GM23338 (cell line): ENCODE results near the gene TNIP1. TPM values are rescaled to one million over a fixed set of nuclear protein-coding genes. Genes with fewer than 3 reads are reported as not detected.

Experiments
- ATAC-seq: fragments of 200-7000 bp; cut with Tn5 transposase; 3 replicates; pipeline ENCODE4 v1.9.1; 2020
- DNase-seq: peaks from one replicate; pipeline ENCODE4 v3.0.0-alpha.2; 2015; ENCODE audit warnings: low spot score
- H2AFZ ChIP-seq: fragments of 200-600 bp; sonication (generic); 2 replicates; pipeline ENCODE4 v1.8.0; 2016; ENCODE audit warnings: antibody characterized with exemption, mild to moderate bottlenecking, moderate library complexity
- H3F3A ChIP-seq: fragments of 200-600 bp; sonication (generic); replicated peaks from 2 replicates; pipeline ENCODE4 v1.8.0; 2017; ENCODE audit warnings: antibody characterized with exemption, mixed run types, low read depth
- H3K27ac ChIP-seq: fragments of 200-600 bp; sonication (generic); 2 replicates; pipeline ENCODE4 v1.6.1; 2016; ENCODE audit warnings: low read depth
- H3K27me3 ChIP-seq: fragments of 200-600 bp; sonication (generic); 2 replicates; pipeline ENCODE4 v1.8.0; 2016; ENCODE audit warnings: mild to moderate bottlenecking, mixed run types, moderate library complexity; ENCODE audit not compliant: insufficient read depth
- H3K36me3 ChIP-seq: fragments of 200-600 bp; sonication (generic); 2 replicates; pipeline ENCODE4 v1.8.0; 2016; ENCODE audit warnings: mild to moderate bottlenecking; ENCODE audit not compliant: insufficient read depth
- H3K4me1 ChIP-seq: fragments of 200-600 bp; sonication (generic); 2 replicates; pipeline ENCODE4 v1.8.0; 2016; ENCODE audit warnings: mild to moderate bottlenecking, moderate library complexity; ENCODE audit not compliant: insufficient read depth
- H3K4me2 ChIP-seq: fragments of 200-600 bp; sonication (generic); 2 replicates; pipeline ENCODE4 v1.7.1; 2017; ENCODE audit warnings: mixed run types
- H3K4me3 ChIP-seq: fragments of 200-600 bp; sonication (generic); 2 replicates; pipeline ENCODE4 v1.6.1; 2016; ENCODE audit warnings: mixed run types
- H3K79me2 ChIP-seq: fragments of 200-600 bp; sonication (generic); replicated peaks from 2 replicates; pipeline ENCODE4 v1.8.0; 2017; ENCODE audit warnings: mild to moderate bottlenecking; ENCODE audit not compliant: insufficient read depth
- H3K9me2 ChIP-seq: fragments of 200-600 bp; sonication (generic); 2 replicates; pipeline ENCODE4 v1.8.0; 2017; ENCODE audit not compliant: insufficient read depth
- H4K20me1 ChIP-seq: fragments of 200-600 bp; sonication (generic); replicated peaks from 2 replicates; pipeline ENCODE4 v1.8.0; 2017; ENCODE audit warnings: mild to moderate bottlenecking; ENCODE audit not compliant: insufficient read depth
- H3K27ac Mint-ChIP-seq: 2 replicates; pipeline ENCODE4 v1.8.0; 2020; ENCODE audit warnings: inconsistent platforms, mild to moderate bottlenecking, moderate library complexity, mixed read lengths
- H3K27me3 Mint-ChIP-seq: 3 replicates; pipeline ENCODE4 v1.8.0; 2022; ENCODE audit warnings: low read depth, mild to moderate bottlenecking, moderate library complexity, mixed read lengths, inconsistent platforms; ENCODE audit not compliant: insufficient read depth, poor library complexity
- H3K36me3 Mint-ChIP-seq: 3 replicates; pipeline ENCODE4 v1.8.0; 2021; ENCODE audit warnings: low read depth, mild to moderate bottlenecking, inconsistent platforms, moderate library complexity, mixed read lengths
- H3K4me1 Mint-ChIP-seq: 3 replicates; pipeline ENCODE4 v1.8.0; 2020; ENCODE audit warnings: mild to moderate bottlenecking, inconsistent platforms, mixed read lengths
- H3K4me3 Mint-ChIP-seq: 3 replicates; pipeline ENCODE4 v1.8.0; 2021; ENCODE audit warnings: moderate library complexity, mild to moderate bottlenecking, inconsistent platforms, mixed read lengths
- H3K9me3 Mint-ChIP-seq: 3 replicates; pipeline ENCODE4 v1.8.0; 2020; ENCODE audit warnings: moderate library complexity, mild to moderate bottlenecking, inconsistent platforms, mixed read lengths
- CREB1 ChIP-seq: fragments of 250-450 bp; sonication (Bioruptor Pico); IDR thresholded peaks from 2 replicates; pipeline ENCODE4 v1.5.0; 2020; ENCODE audit warnings: low read depth, mild to moderate bottlenecking, moderate library complexity
- EZH2 ChIP-seq: fragments of 200-600 bp; sonication (generic); IDR thresholded peaks from one replicate; pipeline ENCODE4 v1.8.0; 2017; ENCODE audit warnings: antibody characterized with exemption, mild to moderate bottlenecking, low read depth; ENCODE audit not compliant: unreplicated experiment
- EZH2phosphoT487 ChIP-seq: fragments of 200-600 bp; sonication (generic); IDR thresholded peaks from one replicate; pipeline ENCODE4 v1.8.1; 2018; ENCODE audit warnings: antibody characterized with exemption; ENCODE audit not compliant: unreplicated experiment
- JUNB ChIP-seq: IDR thresholded peaks from one replicate; pipeline ENCODE4 v1.6.1; 2016; ENCODE audit warnings: antibody characterized with exemption; ENCODE audit not compliant: unreplicated experiment
- POLR2AphosphoS5 ChIP-seq: IDR thresholded peaks from 2 replicates; pipeline ENCODE4 v1.6.1; 2016; ENCODE audit warnings: antibody characterized with exemption, low read depth
- STAT1 ChIP-seq: IDR thresholded peaks from one replicate; pipeline ENCODE4 v1.6.1; 2016; ENCODE audit warnings: antibody characterized with exemption; ENCODE audit not compliant: unreplicated experiment
- ZNF114 ChIP-seq: fragments of 250-450 bp; sonication (Bioruptor Pico); IDR thresholded peaks from 2 replicates; pipeline ENCODE4 v1.5.0; 2020; ENCODE audit warnings: mild to moderate bottlenecking, moderate library complexity
- ZNF331 ChIP-seq: fragments of 250-450 bp; sonication (Bioruptor Pico); IDR thresholded peaks from 2 replicates; pipeline ENCODE4 v1.5.0; 2020; ENCODE audit warnings: low read depth, mild to moderate bottlenecking, moderate library complexity
- polyA plus RNA-seq: library from polyadenylated mRNA; unstranded; fragments of >200 nt; fragmentation: Nextera tagmentation; extraction: Ambion mirVana; gene quantifications from 2 replicates; pipeline ENCODE4 v1.2.1, GENCODE V29; 2016
- total RNA-seq: library from RNA; depleted of rRNA; stranded (reverse); fragments of >200 nt; shearing (Covaris generic); gene quantifications from 2 replicates; pipeline ENCODE4 v1.2.3, GENCODE V29; 2014
- TF ChIP-seq, protein P1 (sequence below), 2 experiments: fragments of 200-600 bp in 1 of 2; sonication (generic) in 1 of 2; conservative IDR thresholded peaks; 2 replicates each; pipeline versions ENCODE4 v1.5.1 to v1.6.1; 2016 to 2017; ENCODE audit warnings: antibody characterized with exemption in 2 of 2, low read depth in 2 of 2, mild to moderate bottlenecking in 2 of 2, moderate library complexity in 1 of 2
- TF ChIP-seq, protein P2 (sequence below): fragments of 250-450 bp; sonication (Bioruptor Pico); IDR thresholded peaks from 2 replicates; pipeline ENCODE4 v1.5.0; 2020; ENCODE audit warnings: mild to moderate bottlenecking, moderate library complexity
- TF ChIP-seq, protein P3 (sequence below): IDR thresholded peaks from 2 replicates; pipeline ENCODE4 v1.6.1; 2016; ENCODE audit warnings: antibody characterized with exemption

Gene TNIP1
- total and polyA plus RNA-seq, 2 experiments from 2014 or later = 10.3 to 29.6 TPM

DNA sequence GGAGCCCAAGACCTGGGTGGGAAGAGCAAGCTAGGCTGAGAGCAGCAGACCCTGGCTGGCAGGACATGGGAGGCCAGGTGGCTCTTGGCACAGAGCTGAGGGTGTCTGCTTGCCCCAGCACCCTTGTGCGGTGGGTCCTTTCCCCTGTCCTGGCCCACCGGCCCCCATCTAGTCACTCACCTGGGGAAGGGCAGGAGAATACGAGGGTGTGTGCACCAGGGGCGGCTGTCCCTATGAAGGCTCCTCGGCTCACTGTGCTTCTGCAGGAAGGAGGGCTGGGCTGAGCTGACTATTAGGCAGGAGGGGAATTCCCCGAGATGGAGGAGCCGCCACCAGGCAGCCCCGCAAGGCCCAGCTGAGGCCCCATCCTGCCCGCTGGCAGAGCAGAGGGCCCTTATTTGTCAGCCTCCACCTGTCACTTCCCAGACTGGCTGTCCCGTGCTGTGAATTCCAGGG is 6.1 kb upstream of the TNIP1 start:
- no peak overlapping the region for H3K27ac ChIP-seq
- H3K4me1 Mint-ChIP-seq = peaks cover 9% of the 10 kb centered on the region
- H3K27ac Mint-ChIP-seq = no peak overlapping the region
- H3K4me1 ChIP-seq = peaks cover 2% of the 10 kb centered on the region
- no peak for DNase-seq
- H3K4me2 ChIP-seq = no peak overlapping the region
- H3K9me3 Mint-ChIP-seq = no peaks in the 10 kb centered on the region
- H3K27me3 Mint-ChIP-seq = peaks cover 3% of the 10 kb centered on the region
- H3K4me3 Mint-ChIP-seq = no peak overlapping the region
- no peak overlapping the region for H3K4me3 ChIP-seq
- no peaks in the 10 kb centered on the region for H3K9me2 ChIP-seq
- H3K27me3 ChIP-seq = no peaks in the 10 kb centered on the region
- H2AFZ ChIP-seq = peak overlapping the region; percentile 56; the same call in 1 of the 2 replicates
- no peaks in the 10 kb centered on the region for H4K20me1 ChIP-seq
- no peak for TF ChIP-seq CREB1 (CRISPR knock-in tag)
- no peak for TF ChIP-seq ZNF331
- no peak for TF ChIP-seq EZH2
- TF ChIP-seq ZNF114 (CRISPR knock-in tag) = no peak
- ATAC-seq = peak; percentile 63
- no peaks in the 10 kb centered on the region for H3F3A ChIP-seq
- no peaks in the 10 kb centered on the region for H3K79me2 ChIP-seq
- H3K36me3 ChIP-seq = no peaks in the 10 kb centered on the region
- H3K36me3 Mint-ChIP-seq = no peaks in the 10 kb centered on the region

DNA sequence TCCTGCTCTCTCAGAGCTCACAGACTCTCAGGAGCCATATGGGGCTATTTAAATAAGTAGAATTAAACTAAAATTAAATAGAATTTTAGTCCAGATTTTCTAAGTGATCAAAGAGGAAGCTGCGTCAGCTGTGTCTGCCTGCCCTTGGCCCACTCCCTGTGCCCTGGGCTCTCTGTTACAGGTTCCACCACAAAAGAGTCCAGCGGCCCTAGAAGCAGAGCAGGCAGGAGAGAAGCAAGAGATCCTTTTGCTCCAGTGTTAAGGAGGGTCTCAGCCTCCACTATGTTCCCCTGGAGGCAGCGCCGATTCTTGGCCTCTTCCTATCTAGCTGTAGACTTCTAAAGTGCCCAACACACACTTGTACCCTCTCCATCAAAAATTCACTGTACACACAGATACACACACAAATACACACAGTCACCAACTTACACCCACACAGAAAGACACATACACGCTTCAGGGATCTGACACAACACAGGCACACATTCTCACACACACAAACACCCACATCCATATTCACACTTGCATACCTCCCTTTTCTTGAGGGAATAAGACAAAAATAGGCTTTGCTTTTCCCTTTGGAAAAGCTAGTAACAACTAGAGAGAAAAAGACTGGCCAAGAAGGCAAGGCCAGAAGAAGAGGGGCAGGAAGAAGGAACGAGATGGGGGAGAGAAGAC is 5.5 kb upstream of the TNIP1 start:
- Mint-ChIP-seq H3K4me3 (no peak overlapping the region), H3K4me1 (peaks cover 10% of the 10 kb centered on the region), H3K27ac (no peak overlapping the region), H3K27me3 (peaks cover 3% of the 10 kb centered on the region), H3K36me3 (no peaks in the 10 kb centered on the region), H3K9me3 (no peaks in the 10 kb centered on the region)
- ATAC-seq (no peak), DNase-seq (no peak)
- H3K36me3 ChIP-seq = no peaks in the 10 kb centered on the region
- no peak overlapping the region for H3K27ac ChIP-seq
- H3K9me2 ChIP-seq = no peaks in the 10 kb centered on the region
- no peaks in the 10 kb centered on the region for H3F3A ChIP-seq
- no peaks in the 10 kb centered on the region for H4K20me1 ChIP-seq
- peak overlapping the region; percentile 63 for H2AFZ ChIP-seq
- no peaks in the 10 kb centered on the region for H3K79me2 ChIP-seq
- no peaks in the 10 kb centered on the region for H3K27me3 ChIP-seq
- no peak overlapping the region for H3K4me2 ChIP-seq
- H3K4me3 ChIP-seq = no peak overlapping the region
- peaks cover 7% of the 10 kb centered on the region for H3K4me1 ChIP-seq
- no peak for TF ChIP-seq STAT1
- TF ChIP-seq EZH2phosphoT487 = no peak
- TF ChIP-seq JUNB = no peak
- TF ChIP-seq EZH2 = no peak
- TF ChIP-seq POLR2AphosphoS5 = no peak
- no peak for TF ChIP-seq ZNF331
- TF ChIP-seq, protein P1, sequence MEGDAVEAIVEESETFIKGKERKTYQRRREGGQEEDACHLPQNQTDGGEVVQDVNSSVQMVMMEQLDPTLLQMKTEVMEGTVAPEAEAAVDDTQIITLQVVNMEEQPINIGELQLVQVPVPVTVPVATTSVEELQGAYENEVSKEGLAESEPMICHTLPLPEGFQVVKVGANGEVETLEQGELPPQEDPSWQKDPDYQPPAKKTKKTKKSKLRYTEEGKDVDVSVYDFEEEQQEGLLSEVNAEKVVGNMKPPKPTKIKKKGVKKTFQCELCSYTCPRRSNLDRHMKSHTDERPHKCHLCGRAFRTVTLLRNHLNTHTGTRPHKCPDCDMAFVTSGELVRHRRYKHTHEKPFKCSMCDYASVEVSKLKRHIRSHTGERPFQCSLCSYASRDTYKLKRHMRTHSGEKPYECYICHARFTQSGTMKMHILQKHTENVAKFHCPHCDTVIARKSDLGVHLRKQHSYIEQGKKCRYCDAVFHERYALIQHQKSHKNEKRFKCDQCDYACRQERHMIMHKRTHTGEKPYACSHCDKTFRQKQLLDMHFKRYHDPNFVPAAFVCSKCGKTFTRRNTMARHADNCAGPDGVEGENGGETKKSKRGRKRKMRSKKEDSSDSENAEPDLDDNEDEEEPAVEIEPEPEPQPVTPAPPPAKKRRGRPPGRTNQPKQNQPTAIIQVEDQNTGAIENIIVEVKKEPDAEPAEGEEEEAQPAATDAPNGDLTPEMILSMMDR (conservative IDR thresholded peaks at IDR 0.05; ENCODE audit: low read depth in 2 of 2) = no peak
- no peak for TF ChIP-seq CREB1 (CRISPR knock-in tag)
- TF ChIP-seq, protein P2, sequence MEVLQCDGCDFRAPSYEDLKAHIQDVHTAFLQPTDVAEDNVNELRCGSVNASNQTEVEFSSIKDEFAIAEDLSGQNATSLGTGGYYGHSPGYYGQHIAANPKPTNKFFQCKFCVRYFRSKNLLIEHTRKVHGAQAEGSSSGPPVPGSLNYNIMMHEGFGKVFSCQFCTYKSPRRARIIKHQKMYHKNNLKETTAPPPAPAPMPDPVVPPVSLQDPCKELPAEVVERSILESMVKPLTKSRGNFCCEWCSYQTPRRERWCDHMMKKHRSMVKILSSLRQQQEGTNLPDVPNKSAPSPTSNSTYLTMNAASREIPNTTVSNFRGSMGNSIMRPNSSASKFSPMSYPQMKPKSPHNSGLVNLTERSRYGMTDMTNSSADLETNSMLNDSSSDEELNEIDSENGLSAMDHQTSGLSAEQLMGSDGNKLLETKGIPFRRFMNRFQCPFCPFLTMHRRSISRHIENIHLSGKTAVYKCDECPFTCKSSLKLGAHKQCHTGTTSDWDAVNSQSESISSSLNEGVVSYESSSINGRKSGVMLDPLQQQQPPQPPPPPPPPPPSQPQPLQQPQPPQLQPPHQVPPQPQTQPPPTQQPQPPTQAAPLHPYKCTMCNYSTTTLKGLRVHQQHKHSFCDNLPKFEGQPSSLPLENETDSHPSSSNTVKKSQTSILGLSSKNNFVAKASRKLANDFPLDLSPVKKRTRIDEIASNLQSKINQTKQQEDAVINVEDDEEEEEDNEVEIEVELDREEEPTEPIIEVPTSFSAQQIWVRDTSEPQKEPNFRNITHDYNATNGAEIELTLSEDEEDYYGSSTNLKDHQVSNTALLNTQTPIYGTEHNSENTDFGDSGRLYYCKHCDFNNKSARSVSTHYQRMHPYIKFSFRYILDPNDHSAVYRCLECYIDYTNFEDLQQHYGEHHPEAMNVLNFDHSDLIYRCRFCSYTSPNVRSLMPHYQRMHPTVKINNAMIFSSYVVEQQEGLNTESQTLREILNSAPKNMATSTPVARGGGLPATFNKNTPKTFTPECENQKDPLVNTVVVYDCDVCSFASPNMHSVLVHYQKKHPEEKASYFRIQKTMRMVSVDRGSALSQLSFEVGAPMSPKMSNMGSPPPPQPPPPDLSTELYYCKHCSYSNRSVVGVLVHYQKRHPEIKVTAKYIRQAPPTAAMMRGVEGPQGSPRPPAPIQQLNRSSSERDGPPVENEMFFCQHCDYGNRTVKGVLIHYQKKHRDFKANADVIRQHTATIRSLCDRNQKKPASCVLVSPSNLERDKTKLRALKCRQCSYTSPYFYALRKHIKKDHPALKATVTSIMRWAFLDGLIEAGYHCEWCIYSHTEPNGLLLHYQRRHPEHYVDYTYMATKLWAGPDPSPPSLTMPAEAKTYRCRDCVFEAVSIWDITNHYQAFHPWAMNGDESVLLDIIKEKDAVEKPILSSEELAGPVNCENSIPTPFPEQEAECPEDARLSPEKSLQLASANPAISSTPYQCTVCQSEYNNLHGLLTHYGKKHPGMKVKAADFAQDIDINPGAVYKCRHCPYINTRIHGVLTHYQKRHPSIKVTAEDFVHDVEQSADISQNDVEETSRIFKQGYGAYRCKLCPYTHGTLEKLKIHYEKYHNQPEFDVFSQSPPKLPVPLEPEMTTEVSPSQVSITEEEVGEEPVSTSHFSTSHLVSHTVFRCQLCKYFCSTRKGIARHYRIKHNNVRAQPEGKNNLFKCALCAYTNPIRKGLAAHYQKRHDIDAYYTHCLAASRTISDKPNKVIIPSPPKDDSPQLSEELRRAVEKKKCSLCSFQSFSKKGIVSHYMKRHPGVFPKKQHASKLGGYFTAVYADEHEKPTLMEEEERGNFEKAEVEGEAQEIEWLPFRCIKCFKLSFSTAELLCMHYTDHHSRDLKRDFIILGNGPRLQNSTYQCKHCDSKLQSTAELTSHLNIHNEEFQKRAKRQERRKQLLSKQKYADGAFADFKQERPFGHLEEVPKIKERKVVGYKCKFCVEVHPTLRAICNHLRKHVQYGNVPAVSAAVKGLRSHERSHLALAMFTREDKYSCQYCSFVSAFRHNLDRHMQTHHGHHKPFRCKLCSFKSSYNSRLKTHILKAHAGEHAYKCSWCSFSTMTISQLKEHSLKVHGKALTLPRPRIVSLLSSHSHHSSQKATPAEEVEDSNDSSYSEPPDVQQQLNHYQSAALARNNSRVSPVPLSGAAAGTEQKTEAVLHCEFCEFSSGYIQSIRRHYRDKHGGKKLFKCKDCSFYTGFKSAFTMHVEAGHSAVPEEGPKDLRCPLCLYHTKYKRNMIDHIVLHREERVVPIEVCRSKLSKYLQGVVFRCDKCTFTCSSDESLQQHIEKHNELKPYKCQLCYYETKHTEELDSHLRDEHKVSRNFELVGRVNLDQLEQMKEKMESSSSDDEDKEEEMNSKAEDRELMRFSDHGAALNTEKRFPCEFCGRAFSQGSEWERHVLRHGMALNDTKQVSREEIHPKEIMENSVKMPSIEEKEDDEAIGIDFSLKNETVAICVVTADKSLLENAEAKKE (CRISPR knock-in tag) = no peak
- TF ChIP-seq, protein P3, sequence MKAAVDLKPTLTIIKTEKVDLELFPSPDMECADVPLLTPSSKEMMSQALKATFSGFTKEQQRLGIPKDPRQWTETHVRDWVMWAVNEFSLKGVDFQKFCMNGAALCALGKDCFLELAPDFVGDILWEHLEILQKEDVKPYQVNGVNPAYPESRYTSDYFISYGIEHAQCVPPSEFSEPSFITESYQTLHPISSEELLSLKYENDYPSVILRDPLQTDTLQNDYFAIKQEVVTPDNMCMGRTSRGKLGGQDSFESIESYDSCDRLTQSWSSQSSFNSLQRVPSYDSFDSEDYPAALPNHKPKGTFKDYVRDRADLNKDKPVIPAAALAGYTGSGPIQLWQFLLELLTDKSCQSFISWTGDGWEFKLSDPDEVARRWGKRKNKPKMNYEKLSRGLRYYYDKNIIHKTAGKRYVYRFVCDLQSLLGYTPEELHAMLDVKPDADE = no peak
- no peak for TF ChIP-seq ZNF114 (CRISPR knock-in tag)
